WERI-Rb-1 (cell line): ENCODE measurements around the gene SEMA5A.

Source experiments
- DNase-seq: peaks from one replicate; pipeline ENCODE4 v3.0.0-alpha.2; 2020
- H3K27ac ChIP-seq: fragments of 250-450 bp; sonication (Bioruptor Pico); 2 replicates; pipeline ENCODE4 v1.5.1; 2020; ENCODE audit warnings: mild to moderate bottlenecking, moderate library complexity
- H3K27me3 ChIP-seq: fragments of 250-450 bp; sonication (Bioruptor Pico); 2 replicates; pipeline ENCODE4 v1.5.1; 2021; ENCODE audit warnings: mild to moderate bottlenecking, low read depth, moderate library complexity; ENCODE audit not compliant: insufficient read depth, severe bottlenecking
- H3K36me3 ChIP-seq: fragments of 250-450 bp; sonication (Bioruptor Pico); 2 replicates; pipeline ENCODE4 v1.5.1; 2020; ENCODE audit warnings: mild to moderate bottlenecking, moderate library complexity
- H3K4me3 ChIP-seq: 2 replicates; pipeline ENCODE4 v1.5.1; 2011; ENCODE audit warnings: low read depth, mild to moderate bottlenecking, control low read depth, low read length
- H3K9me3 ChIP-seq: fragments of 250-450 bp; sonication (Bioruptor Pico); 2 replicates; pipeline ENCODE4 v1.5.1; 2021; ENCODE audit warnings: mild to moderate bottlenecking, moderate library complexity; ENCODE audit not compliant: severe bottlenecking
- CTCF ChIP-seq: IDR thresholded peaks from 2 replicates; pipeline ENCODE4 v1.5.1; 2011; ENCODE audit warnings: low read depth, mild to moderate bottlenecking, control low read depth, inconsistent platforms, low read length

Gene SEMA5A

GRCh38 chr5:9174446-9174845 lies 371.4 kb downstream of the SEMA5A start:
- TF ChIP-seq CTCF: no peak
- Histone ChIP-seq H3K27ac (no peak overlapping the region), H3K9me3 (no peaks in the 10 kb centered on the region), H3K36me3 (no peaks in the 10 kb centered on the region), H3K27me3 (no peaks in the 10 kb centered on the region), H3K4me3 (no peak overlapping the region)
- no peak for DNase-seq

GRCh38 chr5:9173281-9174048 lies 372.4 kb downstream of the SEMA5A start:
- no peak overlapping the region for H3K4me3 ChIP-seq
- H3K27me3 ChIP-seq: no peaks in the 10 kb centered on the region
- no peak for TF ChIP-seq CTCF
- H3K9me3 ChIP-seq: no peaks in the 10 kb centered on the region
- H3K27ac ChIP-seq: no peak overlapping the region
- no peak for DNase-seq
- H3K36me3 ChIP-seq: no peaks in the 10 kb centered on the region

- H3K27me3 ChIP-seq: no peaks in the 10 kb centered on the region
- TF ChIP-seq CTCF: no peak
These were observed 375.8 kb downstream of the SEMA5A start for GRCh38 chr5:9170026-9170425.

GRCh38 chr5:9169557-9169902 lies 376.3 kb downstream of the SEMA5A start:
- Histone ChIP-seq H3K9me3 (no peaks in the 10 kb centered on the region), H3K36me3 (no peaks in the 10 kb centered on the region), H3K27ac (no peak overlapping the region), H3K27me3 (no peaks in the 10 kb centered on the region), H3K4me3 (no peak overlapping the region)
- no peak for DNase-seq
- no peak for TF ChIP-seq CTCF

More at GRCh38 chr5:9170026-9170425, 375.8 kb downstream of the SEMA5A start:
- Histone ChIP-seq H3K36me3 (no peaks in the 10 kb centered on the region), H3K9me3 (no peaks in the 10 kb centered on the region), H3K4me3 (no peak overlapping the region), H3K27ac (no peak overlapping the region)
- DNase-seq: no peak

GRCh38 chr5:9168791-9169556 lies 376.9 kb downstream of the SEMA5A start:
- no peaks in the 10 kb centered on the region for H3K27me3 ChIP-seq

More at GRCh38 chr5:9168791-9169556, 376.9 kb downstream of the SEMA5A start:
- DNase-seq: no peak
- H3K9me3 ChIP-seq: no peaks in the 10 kb centered on the region
- no peak for TF ChIP-seq CTCF
- no peaks in the 10 kb centered on the region for H3K36me3 ChIP-seq
- no peak overlapping the region for H3K27ac ChIP-seq
- H3K4me3 ChIP-seq: no peak overlapping the region
